Limb (tissue), 2 donors: ENCODE measurements around the gene GABBR2.
A peak's percentile ranks its signal among the peaks of the same experiment; 100 is the strongest.

Experiments used
- DNase-seq, 2 donors: peaks; one replicate each; pipeline ENCODE4 v3.0.0-alpha.2; 2016; ENCODE audit errors: extremely low spot score in 2 of 2

Gene GABBR2

DNA sequence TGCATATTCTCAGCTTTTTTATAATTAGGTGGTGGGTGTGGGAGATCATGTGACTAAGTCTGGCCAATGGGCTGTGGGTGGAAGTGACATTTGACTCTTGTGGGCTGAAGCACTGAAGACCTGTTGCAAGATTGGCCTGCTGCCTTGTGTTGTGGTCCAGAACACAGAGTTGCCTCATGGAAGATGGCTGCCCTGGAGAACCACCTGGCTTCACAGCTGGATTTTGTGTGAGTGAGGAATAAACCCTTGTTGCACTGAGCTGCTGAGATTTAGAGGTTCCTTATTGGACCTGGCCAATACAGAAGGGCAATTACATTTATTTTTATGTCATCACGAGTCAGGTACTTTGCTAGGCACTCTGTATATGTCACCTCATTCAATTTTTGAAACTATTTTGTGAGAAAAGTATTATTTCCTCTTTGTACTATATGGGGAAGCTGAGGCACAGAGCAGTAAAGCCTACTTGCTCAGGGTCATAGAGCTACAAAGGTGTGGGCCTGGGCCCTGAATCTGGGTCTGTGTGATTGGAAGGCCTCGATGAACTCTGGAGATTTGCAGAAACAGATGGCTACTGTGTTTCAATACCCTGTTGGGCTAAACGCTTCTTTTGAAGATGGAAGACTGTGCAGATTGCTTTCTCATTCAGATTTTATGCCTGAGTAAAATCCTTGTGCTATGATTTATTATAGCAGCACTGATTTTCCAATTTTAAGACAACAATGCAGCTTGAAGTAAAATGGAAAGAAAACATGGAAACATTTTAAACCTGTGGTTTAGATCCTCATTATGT is 382.1 kb downstream of the GABBR2 start:
- DNase-seq, result no peak

DNA sequence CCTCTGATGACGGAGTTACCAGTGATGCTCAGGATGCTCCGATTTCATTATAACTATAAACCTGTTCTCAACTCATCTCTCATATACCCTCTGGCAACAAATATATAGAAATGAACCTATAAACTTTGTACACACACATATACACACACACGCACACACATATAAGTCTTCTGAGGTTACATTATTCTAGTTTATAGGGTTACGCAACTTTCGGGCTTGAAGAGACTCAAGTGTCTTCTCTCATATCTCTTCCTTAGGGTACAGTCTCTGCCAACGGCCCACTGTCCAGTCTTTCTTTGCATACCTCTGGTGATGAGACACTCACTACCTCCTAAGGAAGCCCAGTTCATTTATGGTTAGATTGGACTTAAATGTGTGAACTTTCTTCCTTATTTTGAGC is 383.9 kb downstream of the GABBR2 start:
- DNase-seq, result no peak

GRCh38 chr9:98323831-98324135 is 385.0 kb downstream of the GABBR2 start:
- no peak for DNase-seq

DNA sequence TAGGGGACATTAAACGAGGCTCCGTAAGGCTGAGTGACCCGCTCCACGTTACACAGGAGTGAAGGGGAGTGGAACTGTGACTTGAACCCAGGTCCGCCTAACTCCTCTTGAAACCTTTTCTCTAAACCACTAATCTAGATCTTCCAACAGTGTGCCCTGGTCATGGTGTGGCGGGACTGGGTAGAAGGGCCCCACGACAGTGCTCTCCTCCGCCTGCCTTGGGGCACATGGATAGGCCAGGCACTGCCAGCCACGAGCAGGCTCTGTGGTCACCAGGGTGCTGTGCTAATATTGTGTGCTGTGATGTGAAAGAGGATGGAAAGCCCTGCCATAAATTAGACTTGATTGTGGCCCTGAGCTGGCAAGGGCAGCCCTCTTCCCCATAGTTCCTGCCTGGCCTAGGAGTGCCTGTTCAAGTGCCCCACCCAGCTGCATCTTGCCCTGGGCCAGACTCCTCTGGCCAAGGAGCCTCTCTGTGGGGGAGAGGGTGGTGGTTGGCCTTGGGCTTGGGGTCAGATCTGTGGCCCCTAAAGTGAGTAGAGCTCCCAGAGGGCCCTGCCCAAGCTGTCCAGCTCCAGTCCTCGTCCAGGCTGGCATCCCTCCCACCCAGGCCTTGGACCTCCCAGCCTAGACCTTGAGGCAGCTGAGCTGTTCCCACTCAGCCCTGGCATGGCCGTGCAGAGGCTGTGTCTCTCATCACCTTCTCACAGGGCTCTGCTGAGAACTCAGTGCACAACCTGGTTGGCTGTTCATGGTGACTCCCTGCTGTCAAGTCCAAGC is 385.5 kb downstream of the GABBR2 start:
- peak in 1 of 2 donors; percentile 21 for DNase-seq

GRCh38 chr9:98321269-98321668 is 387.5 kb downstream of the GABBR2 start:
- no peak for DNase-seq

DNA sequence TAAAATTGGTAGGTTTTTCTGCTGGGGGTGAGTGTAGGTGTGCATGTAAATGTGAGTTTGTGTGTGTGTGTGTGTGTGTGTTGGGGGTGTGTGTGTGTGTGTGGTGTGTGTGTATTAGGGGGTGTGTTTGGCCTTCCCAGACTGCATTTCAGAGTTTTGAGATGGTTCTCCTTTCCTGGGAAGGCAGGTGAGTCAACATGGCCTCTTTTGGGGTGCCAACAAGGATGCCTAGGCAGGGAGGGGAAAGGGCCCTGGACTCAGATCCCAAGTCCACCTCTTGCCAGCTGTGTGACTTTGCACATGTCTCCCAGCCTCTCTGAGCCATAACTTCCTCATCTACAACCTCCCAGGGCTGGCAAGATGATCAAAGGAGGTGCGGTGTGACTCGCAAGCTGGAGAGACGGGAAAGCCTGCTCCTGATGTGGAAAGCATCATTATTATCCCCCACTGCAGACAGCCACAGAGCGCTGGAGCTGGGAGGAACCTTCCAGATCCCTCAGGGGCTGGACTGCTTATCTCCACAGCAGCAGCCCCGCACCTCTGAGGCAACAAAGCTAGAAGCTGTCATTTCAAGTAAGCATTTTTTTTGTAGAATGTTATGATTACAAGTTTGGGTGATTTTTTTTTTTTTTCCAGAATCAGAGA is 389.8 kb downstream of the GABBR2 start:
- no peak for DNase-seq

DNA sequence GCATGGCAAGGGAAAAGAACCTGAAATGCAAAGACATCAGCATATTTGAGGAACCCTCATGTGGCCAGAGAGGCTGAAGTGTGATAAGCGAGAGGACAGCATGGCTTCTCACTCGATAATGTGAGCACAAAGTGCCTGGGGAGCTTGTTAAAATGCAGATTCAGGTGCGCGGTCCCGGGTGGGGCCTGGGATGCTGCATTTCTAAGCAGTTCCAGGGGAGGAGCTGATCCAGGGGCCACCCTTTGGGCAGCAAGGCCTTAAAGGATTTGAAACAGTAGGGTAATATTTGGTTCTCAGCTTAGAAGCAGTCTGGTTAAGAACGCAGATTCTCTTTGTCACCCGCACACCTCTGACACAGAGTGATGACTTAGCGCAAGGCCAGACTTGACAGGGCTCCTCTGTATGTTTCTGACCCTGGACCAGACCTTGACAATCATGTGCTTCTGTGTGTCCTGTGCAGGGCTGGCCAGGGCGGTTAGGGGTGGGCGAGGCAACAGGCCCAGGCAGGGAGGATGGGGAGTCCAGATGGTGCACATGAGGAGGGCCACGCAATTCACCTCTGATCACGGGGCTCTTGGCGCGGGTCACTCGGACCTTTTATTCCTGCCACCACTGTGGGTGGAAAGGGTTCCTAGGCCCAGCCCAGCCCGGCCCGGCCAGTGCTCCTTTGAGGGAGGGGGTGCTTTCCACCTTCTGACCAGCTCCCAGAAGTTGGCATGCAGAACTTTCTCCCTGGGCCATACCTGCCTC is 390.5 kb downstream of the GABBR2 start:
- no peak for DNase-seq

DNA sequence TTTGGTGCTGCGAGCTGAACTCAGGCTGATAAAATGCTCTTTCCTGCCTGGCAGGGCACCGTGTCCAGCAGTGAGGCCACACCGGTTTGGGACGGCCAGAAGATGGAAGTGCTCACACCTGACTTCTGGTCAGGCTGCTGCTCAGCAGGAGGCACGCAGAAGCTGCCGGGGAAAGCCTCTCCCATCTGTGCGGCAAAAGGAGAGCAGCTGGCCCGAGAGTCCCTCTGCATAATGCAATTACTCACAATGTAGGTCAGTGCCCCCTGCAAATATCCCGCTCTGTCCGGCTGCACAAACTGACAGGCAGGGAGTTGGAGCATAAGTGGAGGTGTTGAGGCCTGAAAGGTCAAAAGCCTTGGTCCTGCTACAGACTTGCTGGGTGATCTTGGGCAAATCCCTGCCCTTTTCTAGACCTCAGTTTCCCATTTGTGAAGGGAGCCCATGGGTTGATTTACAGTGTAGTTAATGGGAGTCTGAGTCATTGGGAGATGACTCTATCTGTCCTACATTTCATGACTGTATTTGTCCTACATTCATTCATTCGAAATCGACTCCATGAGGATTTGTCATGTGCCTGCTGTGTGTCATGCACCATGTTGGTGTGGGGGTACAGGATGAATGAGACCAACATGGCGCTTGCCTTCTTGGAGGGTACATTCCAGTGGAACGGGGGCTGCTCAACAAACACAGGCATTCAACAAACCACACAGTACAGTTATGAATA is 391.4 kb downstream of the GABBR2 start:
- no peak for DNase-seq

DNA sequence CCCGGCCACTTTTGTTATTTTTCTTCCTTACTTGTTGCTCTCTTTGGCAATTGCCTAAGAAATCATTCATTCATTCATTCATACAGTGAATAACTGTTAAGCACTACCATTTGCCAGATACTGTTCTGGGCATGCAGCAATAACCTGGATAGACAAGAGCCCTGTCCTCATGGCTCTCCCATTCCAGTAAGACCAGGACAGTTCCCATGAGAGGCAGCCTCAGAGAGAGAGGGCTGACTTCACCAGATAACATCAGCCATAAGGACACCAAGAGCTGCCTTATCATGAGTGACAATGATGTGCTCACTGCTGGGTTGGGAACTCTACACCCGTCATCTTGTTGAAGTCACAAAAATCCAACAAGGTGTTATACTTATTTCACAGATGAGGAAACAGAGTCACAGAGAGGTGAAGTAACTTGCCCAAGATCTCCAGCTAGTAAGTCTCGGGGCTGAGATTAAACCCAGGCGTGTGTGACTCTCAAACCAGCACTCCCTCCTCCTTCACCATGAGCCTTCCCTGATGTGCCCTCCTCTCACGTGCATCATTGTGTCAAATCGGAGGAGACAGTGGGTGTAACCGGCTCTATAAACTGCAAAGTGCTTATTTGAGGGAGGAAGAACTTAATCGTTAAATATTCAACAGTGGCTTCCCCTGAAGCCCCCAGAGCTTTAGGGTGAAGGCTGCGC is 392.1 kb downstream of the GABBR2 start:
- DNase-seq, result no peak

DNA sequence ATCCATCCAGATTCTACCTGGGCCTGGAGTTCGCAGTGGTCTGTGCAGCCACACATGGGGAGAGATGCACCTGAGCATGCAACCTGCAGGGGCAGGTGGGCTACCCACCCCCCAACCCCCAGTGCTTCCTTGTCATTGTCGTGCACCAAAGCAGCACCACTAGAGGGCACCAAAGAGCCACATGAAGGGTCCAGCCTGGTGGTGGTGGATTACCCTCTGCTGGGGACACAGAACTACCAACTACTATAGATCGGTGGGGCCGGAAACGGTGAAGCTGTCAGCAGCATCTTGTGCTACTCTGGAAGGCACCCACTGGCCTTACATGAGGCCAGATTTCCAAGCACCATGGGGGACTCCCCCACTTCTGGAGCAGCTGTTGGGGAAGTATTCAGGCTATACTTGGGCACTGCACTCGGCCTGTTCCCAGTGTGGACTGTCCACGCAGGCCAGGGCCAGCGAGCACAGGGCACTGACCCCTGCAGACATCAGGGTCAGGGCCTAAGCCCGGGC is 393.1 kb downstream of the GABBR2 start:
- peak; percentile 76 to 89 for DNase-seq

- no peak for DNase-seq
Observed at GRCh38 chr9:98315067-98315453, 393.7 kb downstream of the GABBR2 start.

DNA sequence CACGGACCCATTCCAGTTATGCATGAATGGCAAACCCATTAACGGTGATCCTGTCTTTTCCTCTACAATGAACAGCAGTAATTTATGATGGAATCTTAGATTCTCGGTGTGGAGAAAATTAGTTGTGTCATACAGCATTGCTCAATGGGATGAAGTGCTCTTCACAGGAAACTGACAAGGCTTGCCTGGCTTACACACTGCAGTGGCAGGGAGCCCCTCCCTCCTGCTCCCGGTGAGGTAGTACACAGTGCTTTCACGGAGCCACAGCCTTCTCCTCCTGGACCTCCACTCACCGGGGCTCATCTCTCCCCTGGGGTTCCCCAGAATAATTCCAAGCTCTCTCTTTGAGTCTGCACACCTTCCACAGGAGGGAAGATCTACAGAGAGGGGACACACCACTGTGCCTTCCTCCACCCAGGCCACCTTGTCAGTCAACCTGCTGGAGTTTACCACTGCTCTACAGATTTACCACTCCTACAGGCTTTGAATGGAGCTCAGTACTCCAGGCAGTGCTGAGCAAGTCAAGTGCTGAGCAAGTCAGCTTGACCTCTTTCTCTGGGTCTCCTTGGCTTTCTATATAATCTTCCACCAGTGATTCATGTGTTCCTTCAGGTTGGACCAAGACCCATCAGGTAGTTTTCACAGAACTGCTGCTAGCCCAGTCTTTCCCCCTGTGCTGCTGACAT is 394.2 kb downstream of the GABBR2 start:
- no peak for DNase-seq

- DNase-seq, result no peak
Observed at GRCh38 chr9:98312365-98312764, 396.4 kb downstream of the GABBR2 start.

DNA sequence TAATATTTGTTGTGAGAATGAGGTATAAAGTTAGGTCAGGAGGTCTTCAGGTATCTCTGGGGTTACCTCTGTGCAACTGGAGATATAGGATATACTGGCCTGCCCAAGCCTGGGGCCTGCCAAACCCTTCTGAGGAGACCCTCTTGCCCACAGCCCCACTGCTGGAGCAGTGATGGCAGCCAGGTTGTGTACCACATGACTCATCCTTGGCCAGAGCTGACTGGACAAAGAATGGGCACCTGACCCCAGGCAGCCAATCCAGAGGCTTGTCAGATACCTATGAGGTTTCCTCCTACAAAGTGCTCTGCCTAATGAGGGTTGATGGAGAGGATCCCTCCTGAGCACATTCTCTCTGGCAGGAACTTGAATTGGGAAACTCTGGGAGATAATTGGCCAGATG is 397.2 kb downstream of the GABBR2 start:
- no peak for DNase-seq

DNA sequence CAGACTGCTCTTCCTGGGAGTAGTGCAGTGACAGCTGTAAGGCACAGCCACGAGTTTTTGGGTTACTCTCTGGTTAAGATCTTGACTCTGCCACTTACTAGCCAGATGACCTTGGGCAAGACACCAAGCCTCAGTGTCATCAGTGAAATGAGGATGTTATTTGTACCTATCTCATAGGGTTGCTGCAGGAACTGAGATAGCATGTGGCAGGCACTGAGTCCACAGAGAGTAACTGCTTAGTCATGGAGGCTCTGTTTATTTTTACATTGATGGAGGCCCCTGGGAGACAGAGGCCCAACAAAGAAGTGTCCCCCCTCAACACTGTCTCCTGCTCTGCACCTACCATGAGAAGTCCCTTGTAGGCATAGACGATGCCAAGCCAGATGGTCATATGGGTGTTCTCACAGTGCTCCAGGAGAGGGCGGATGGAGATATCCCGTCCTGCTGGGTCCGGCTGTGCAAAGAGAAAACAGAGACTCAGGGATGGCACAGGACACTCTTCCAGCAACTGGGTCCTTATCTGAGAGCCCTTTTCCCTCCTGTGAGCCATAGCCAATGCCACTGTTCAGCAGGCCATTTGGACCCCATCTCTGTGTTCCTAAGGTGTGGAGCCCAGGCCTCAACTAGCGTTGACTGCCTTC is 397.9 kb downstream of the GABBR2 start:
- DNase-seq, result no peak

- no peak for DNase-seq
Observed at GRCh38 chr9:98306384-98307145, 402.2 kb downstream of the GABBR2 start.

DNA sequence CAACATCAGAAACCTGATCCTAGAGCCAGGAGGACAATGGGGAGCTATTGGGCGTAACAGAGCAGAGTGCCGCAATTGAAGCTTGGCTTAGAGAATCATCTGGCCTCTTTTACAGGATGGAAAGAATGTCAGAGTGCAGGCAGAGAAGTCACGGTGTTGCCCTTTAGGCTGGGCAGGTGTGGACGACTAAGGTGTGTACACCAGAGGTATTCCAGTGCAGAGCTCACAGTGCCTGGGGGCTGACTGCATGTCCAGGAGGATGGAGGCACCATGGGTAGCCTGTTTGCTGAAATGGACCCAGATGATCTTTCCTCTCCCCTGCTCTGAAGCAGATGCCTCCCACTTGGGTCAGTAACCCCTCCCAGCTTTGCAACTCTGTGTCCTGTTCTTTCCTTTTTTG is 404.4 kb downstream of the GABBR2 start:
- no peak for DNase-seq

- no peak for DNase-seq
Observed at GRCh38 chr9:98303633-98304125, 405.1 kb downstream of the GABBR2 start.
